ENCODE results near the gene DNAH9. TPM values are rescaled to one million over a fixed set of nuclear protein-coding genes. Genes with fewer than 3 reads are reported as not detected.

DNAH9 gene
- total and polyA plus RNA-seq, 2 donors = 0.09 to 0.48 TPM

GRCh38 chr17:11986179-11986941 is 388.1 kb downstream of the DNAH9 start:
- H3K4me3 ChIP-seq (ENCODE audit: low read length in 2 of 2) = no peak overlapping the region
- peaks cover 32 to 34% of the 10 kb centered on the region in 2 donors for H3K36me3 ChIP-seq (ENCODE audit: control insufficient read depth in 2 of 2, insufficient read depth in 2 of 2, low read length in 1 of 2)
- H3K27me3 ChIP-seq (ENCODE audit: control insufficient read depth in 2 of 2, insufficient read depth in 1 of 2, low read length in 1 of 2) = no peaks in the 10 kb centered on the region
- no peak overlapping the region for H3K27ac ChIP-seq (ENCODE audit: low read depth in 1 of 2, low read length in 1 of 2)
- H3K9me3 ChIP-seq (ENCODE audit: control insufficient read depth in 2 of 2, insufficient read depth in 1 of 2, low read length in 1 of 2) = no peaks in the 10 kb centered on the region
- H3K4me1 ChIP-seq (ENCODE audit: control insufficient read depth in 2 of 2, insufficient read depth in 2 of 2, low read length in 2 of 2) = no peaks in the 10 kb centered on the region
- DNase-seq (ENCODE audit: low read depth in 6 of 9, low spot score in 9 of 9) = no peak
- 97% methylated on average over 4 of the region's 4 CpGs for WGBS

GRCh38 chr17:11986942-11987329 is 388.7 kb downstream of the DNAH9 start:
- no peak overlapping the region for H3K4me3 ChIP-seq (ENCODE audit: low read length in 2 of 2)
- WGBS = 87% methylated on average over 5 of the region's 5 CpGs
- no peaks in the 10 kb centered on the region for H3K27me3 ChIP-seq (ENCODE audit: control insufficient read depth in 2 of 2, insufficient read depth in 1 of 2, low read length in 1 of 2)
- H3K9me3 ChIP-seq (ENCODE audit: control insufficient read depth in 2 of 2, insufficient read depth in 1 of 2, low read length in 1 of 2) = no peaks in the 10 kb centered on the region
- peak in 2 of 9 donors; percentile 12 to 20 for DNase-seq (ENCODE audit: low read depth in 6 of 9, low spot score in 9 of 9)
- no peak overlapping the region for H3K27ac ChIP-seq (ENCODE audit: low read depth in 1 of 2, low read length in 1 of 2)
- no peaks in the 10 kb centered on the region for H3K4me1 ChIP-seq (ENCODE audit: control insufficient read depth in 2 of 2, insufficient read depth in 2 of 2, low read length in 2 of 2)
- H3K36me3 ChIP-seq (ENCODE audit: control insufficient read depth in 2 of 2, insufficient read depth in 2 of 2, low read length in 1 of 2) = peaks cover 32% of the 10 kb centered on the region in 2 donors

GRCh38 chr17:11990363-11990983 is 392.2 kb downstream of the DNAH9 start:
- no peak overlapping the region for H3K4me3 ChIP-seq (ENCODE audit: low read length in 2 of 2)
- H3K4me1 ChIP-seq (ENCODE audit: control insufficient read depth in 2 of 2, insufficient read depth in 2 of 2, low read length in 2 of 2) = no peaks in the 10 kb centered on the region
- H3K27me3 ChIP-seq (ENCODE audit: control insufficient read depth in 2 of 2, insufficient read depth in 1 of 2, low read length in 1 of 2) = no peaks in the 10 kb centered on the region
- DNase-seq (ENCODE audit: low read depth in 6 of 9, low spot score in 9 of 9) = no peak
- H3K36me3 ChIP-seq (ENCODE audit: control insufficient read depth in 2 of 2, insufficient read depth in 2 of 2, low read length in 1 of 2) = peaks cover 26 to 27% of the 10 kb centered on the region in 2 donors
- 92% methylated on average over 7 of the region's 7 CpGs for WGBS
- H3K27ac ChIP-seq (ENCODE audit: low read depth in 1 of 2, low read length in 1 of 2) = no peak overlapping the region
- H3K9me3 ChIP-seq (ENCODE audit: control insufficient read depth in 2 of 2, insufficient read depth in 1 of 2, low read length in 1 of 2) = no peaks in the 10 kb centered on the region

GRCh38 chr17:11991461-11991860 is 393.2 kb downstream of the DNAH9 start:
- no peak for DNase-seq (ENCODE audit: low read depth in 6 of 9, low spot score in 9 of 9)
- Histone ChIP-seq H3K27ac (ENCODE audit: low read depth in 1 of 2, low read length in 1 of 2) (no peak overlapping the region), H3K4me1 (ENCODE audit: control insufficient read depth in 2 of 2, insufficient read depth in 2 of 2, low read length in 2 of 2) (no peaks in the 10 kb centered on the region), H3K9me3 (ENCODE audit: control insufficient read depth in 2 of 2, insufficient read depth in 1 of 2, low read length in 1 of 2) (no peaks in the 10 kb centered on the region), H3K27me3 (ENCODE audit: control insufficient read depth in 2 of 2, insufficient read depth in 1 of 2, low read length in 1 of 2) (no peaks in the 10 kb centered on the region), H3K4me3 (ENCODE audit: low read length in 2 of 2) (no peak overlapping the region), H3K36me3 (ENCODE audit: control insufficient read depth in 2 of 2, insufficient read depth in 2 of 2, low read length in 1 of 2) (peaks cover 22 to 23% of the 10 kb centered on the region in 2 donors)
- 74% methylated on average over 4 of the region's 4 CpGs for WGBS

- Histone ChIP-seq H3K36me3 (ENCODE audit: control insufficient read depth in 2 of 2, insufficient read depth in 2 of 2, low read length in 1 of 2) (peaks cover 7 to 10% of the 10 kb centered on the region in 2 donors), H3K4me3 (ENCODE audit: low read length in 2 of 2) (peak overlapping the region; percentile 80 to 95), H3K4me1 (ENCODE audit: control insufficient read depth in 2 of 2, insufficient read depth in 2 of 2, low read length in 2 of 2) (peaks cover 0 to 7% of the 10 kb centered on the region in 2 donors), H3K27ac (ENCODE audit: low read depth in 1 of 2, low read length in 1 of 2) (peak overlapping the region; percentile 84 to 94), H3K9me3 (ENCODE audit: control insufficient read depth in 2 of 2, insufficient read depth in 1 of 2, low read length in 1 of 2) (no peaks in the 10 kb centered on the region), H3K27me3 (ENCODE audit: control insufficient read depth in 2 of 2, insufficient read depth in 1 of 2, low read length in 1 of 2) (no peaks in the 10 kb centered on the region)
- WGBS = under 1% methylated on average over 14 of the region's 14 CpGs
- DNase-seq (ENCODE audit: low read depth in 6 of 9, low spot score in 9 of 9) = peak in 5 of 9 donors; percentile 30 to 71 (median 49)
Observed at GRCh38 chr17:11996722-11997146, 398.5 kb downstream of the DNAH9 start.

- Histone ChIP-seq H3K27me3 (ENCODE audit: control insufficient read depth in 2 of 2, insufficient read depth in 1 of 2, low read length in 1 of 2) (no peaks in the 10 kb centered on the region), H3K4me1 (ENCODE audit: control insufficient read depth in 2 of 2, insufficient read depth in 2 of 2, low read length in 2 of 2) (peaks cover 0 to 7% of the 10 kb centered on the region in 2 donors), H3K9me3 (ENCODE audit: control insufficient read depth in 2 of 2, insufficient read depth in 1 of 2, low read length in 1 of 2) (no peaks in the 10 kb centered on the region), H3K36me3 (ENCODE audit: control insufficient read depth in 2 of 2, insufficient read depth in 2 of 2, low read length in 1 of 2) (peaks cover 4% of the 10 kb centered on the region in 2 donors), H3K27ac (ENCODE audit: low read depth in 1 of 2, low read length in 1 of 2) (peak within 1 kb of the TSS; percentile 84 to 96), H3K4me3 (ENCODE audit: low read length in 2 of 2) (peak within 1 kb of the TSS; percentile 80 to 95)
- under 1% methylated on average over 74 of the region's 74 CpGs for WGBS
- DNase-seq (ENCODE audit: low read depth in 6 of 9, low spot score in 9 of 9) = peak; percentile 70 to 96 (median 91)
Observed at GRCh38 chr17:11997147-11997971, 399.1 kb downstream of the DNAH9 start, which contains the start of gene ZNF18. ZNF18 (minus strand) TSS chr17:11997475; CDS start chr17:11992829, 4,646 bp downstream.

GRCh38 chr17:11997972-11998233 is 399.6 kb downstream of the DNAH9 start:
- Histone ChIP-seq H3K4me3 (ENCODE audit: low read length in 2 of 2) (peak overlapping the region; percentile 80 to 95), H3K27ac (ENCODE audit: low read depth in 1 of 2, low read length in 1 of 2) (peak overlapping the region; percentile 80 to 96), H3K4me1 (ENCODE audit: control insufficient read depth in 2 of 2, insufficient read depth in 2 of 2, low read length in 2 of 2) (peaks cover 0 to 7% of the 10 kb centered on the region in 2 donors), H3K36me3 (ENCODE audit: control insufficient read depth in 2 of 2, insufficient read depth in 2 of 2, low read length in 1 of 2) (no peaks in the 10 kb centered on the region), H3K9me3 (ENCODE audit: control insufficient read depth in 2 of 2, insufficient read depth in 1 of 2, low read length in 1 of 2) (no peaks in the 10 kb centered on the region), H3K27me3 (ENCODE audit: control insufficient read depth in 2 of 2, insufficient read depth in 1 of 2, low read length in 1 of 2) (no peaks in the 10 kb centered on the region)
- WGBS = 77% methylated on average over 4 of the region's 4 CpGs
- DNase-seq (ENCODE audit: low read depth in 6 of 9, low spot score in 9 of 9) = no peak

- no peaks in the 10 kb centered on the region for H3K27me3 ChIP-seq (ENCODE audit: control insufficient read depth in 2 of 2, insufficient read depth in 1 of 2, low read length in 1 of 2)
- no peaks in the 10 kb centered on the region for H3K36me3 ChIP-seq (ENCODE audit: control insufficient read depth in 2 of 2, insufficient read depth in 2 of 2, low read length in 1 of 2)
- no peak for DNase-seq (ENCODE audit: low read depth in 6 of 9, low spot score in 9 of 9)
- 96% methylated on average over 5 of the region's 5 CpGs for WGBS
- H3K9me3 ChIP-seq (ENCODE audit: control insufficient read depth in 2 of 2, insufficient read depth in 1 of 2, low read length in 1 of 2) = no peaks in the 10 kb centered on the region
- H3K4me1 ChIP-seq (ENCODE audit: control insufficient read depth in 2 of 2, insufficient read depth in 2 of 2, low read length in 2 of 2) = peaks cover 0 to 7% of the 10 kb centered on the region in 2 donors
- H3K27ac ChIP-seq (ENCODE audit: low read depth in 1 of 2, low read length in 1 of 2) = no peak overlapping the region
- no peak overlapping the region for H3K4me3 ChIP-seq (ENCODE audit: low read length in 2 of 2)
Observed at GRCh38 chr17:11999696-12000095, 401.4 kb downstream of the DNAH9 start.

GRCh38 chr17:12007466-12007865 is 409.2 kb downstream of the DNAH9 start:
- no peak overlapping the region for H3K27ac ChIP-seq (ENCODE audit: low read depth in 1 of 2, low read length in 1 of 2)
- H3K4me3 ChIP-seq (ENCODE audit: low read length in 2 of 2) = no peak overlapping the region
- H3K9me3 ChIP-seq (ENCODE audit: control insufficient read depth in 2 of 2, insufficient read depth in 1 of 2, low read length in 1 of 2) = no peaks in the 10 kb centered on the region
- 94% methylated on average over 5 of the region's 5 CpGs for WGBS
- H3K27me3 ChIP-seq (ENCODE audit: control insufficient read depth in 2 of 2, insufficient read depth in 1 of 2, low read length in 1 of 2) = peaks cover 0 to 5% of the 10 kb centered on the region in 2 donors
- H3K4me1 ChIP-seq (ENCODE audit: control insufficient read depth in 2 of 2, insufficient read depth in 2 of 2, low read length in 2 of 2) = no peaks in the 10 kb centered on the region
- no peak for DNase-seq (ENCODE audit: low read depth in 6 of 9, low spot score in 9 of 9)
- H3K36me3 ChIP-seq (ENCODE audit: control insufficient read depth in 2 of 2, insufficient read depth in 2 of 2, low read length in 1 of 2) = no peaks in the 10 kb centered on the region

Data from thymus (tissue), 11 donors.